Measurements from ENCODE around the gene GPX4. TPM values are rescaled to one million over a fixed set of nuclear protein-coding genes. Genes with fewer than 3 reads are reported as not detected.

The GPX4 gene
- total RNA-seq, 1 experiment from 2014 or later, result 355 TPM

DNA sequence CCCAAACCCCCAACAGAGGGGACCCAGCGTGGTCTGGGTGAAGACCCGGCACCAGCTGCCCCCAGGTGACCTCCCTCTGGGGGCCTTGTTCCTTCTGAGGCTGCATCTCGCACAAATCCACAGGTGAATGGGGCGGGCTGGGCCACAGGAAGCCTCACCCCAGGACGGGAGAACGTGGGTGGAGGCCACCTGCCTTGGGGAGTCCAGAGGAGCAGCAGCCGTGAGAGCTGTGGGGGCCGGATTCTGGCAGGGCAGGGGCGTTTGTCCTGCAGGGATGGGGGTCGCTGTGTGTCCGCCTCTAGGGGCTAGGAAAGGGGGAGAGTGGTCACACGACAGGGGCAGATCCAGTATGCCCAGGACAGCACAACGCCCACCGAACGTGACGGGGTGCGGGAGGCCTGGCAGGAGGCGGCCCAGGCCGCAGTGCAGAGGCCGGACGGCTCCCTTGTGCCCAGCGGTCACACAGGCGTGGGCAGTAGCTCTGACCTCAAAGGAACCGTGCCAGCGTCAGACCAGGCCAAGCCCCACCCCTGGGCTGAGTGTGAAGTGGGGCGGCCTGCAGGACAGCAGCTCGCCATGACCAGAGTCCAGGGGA is 15.3 kb upstream of the GPX4 start:
- Mint-ChIP-seq H3K4me1 (peaks cover under 1 to 2% of the 10 kb centered on the region in 2 experiments; a peak in 3 of 4 replicates), H3K36me3 (ENCODE audit: insufficient read depth in 1 of 3, low read depth in 3 of 3) (peaks cover 17 to 58% (median 50%) of the 10 kb centered on the region in 3 experiments; a peak in 6 of 7 replicates), H3K9me3 (no peaks in the 10 kb centered on the region), H3K27ac (peak overlapping the region in 1 of 3 experiments; percentile 70; a peak in 1 of 7 replicates), H3K4me3 (no peak overlapping the region), H3K27me3 (ENCODE audit: low read depth) (no peaks in the 10 kb centered on the region)
- Histone ChIP-seq H4K8ac (replicated peaks; ENCODE audit: insufficient read length, low read depth, low read length) (no peak overlapping the region), H4K5ac (ENCODE audit: insufficient read length, low read depth, low read length) (no peak overlapping the region), H3K56ac (ENCODE audit: insufficient read length, low read depth, low read length) (no peak overlapping the region), H3K79me2 (ENCODE audit: insufficient read depth, low read length) (no peaks in the 10 kb centered on the region), H3K4ac (ENCODE audit: low read depth, low read length) (no peak overlapping the region), H3K79me1 (ENCODE audit: insufficient read depth, low read depth, low read length, poor library complexity, severe bottlenecking) (no peaks in the 10 kb centered on the region), H3K4me2 (ENCODE audit: insufficient read depth, insufficient read length, low read length) (no peak overlapping the region), H3T11ph (ENCODE audit: low read length) (no peak overlapping the region), H2BK12ac (ENCODE audit: insufficient read length, low read depth, low read length) (no peak overlapping the region), H3K14ac (ENCODE audit: insufficient read depth, low read length) (no peak overlapping the region), H3K27ac (ENCODE audit: insufficient read length, low read depth, low read length) (no peak overlapping the region), H2BK5ac (ENCODE audit: insufficient read length, low read length) (no peak overlapping the region), H3K27me3 (ENCODE audit: insufficient read depth, low read length) (no peaks in the 10 kb centered on the region), H2BK120ac (ENCODE audit: low read depth, low read length, poor library complexity, severe bottlenecking) (no peak overlapping the region), H3K9me3 (ENCODE audit: control insufficient read depth, low read depth, low read length) (no peaks in the 10 kb centered on the region), H3K9ac (ENCODE audit: extremely low read depth, insufficient read length, low read length) (no peak overlapping the region), H4K20me1 (ENCODE audit: control insufficient read depth, insufficient read depth, insufficient read length) (no peaks in the 10 kb centered on the region), H3K18ac (ENCODE audit: insufficient read length, low read depth, low read length) (no peak overlapping the region), H3K23ac (ENCODE audit: insufficient read length, low read depth, low read length) (no peak overlapping the region), H2BK15ac (ENCODE audit: low read depth, low read length) (no peak overlapping the region), H3K4me1 (ENCODE audit: insufficient read depth, low read length) (no peaks in the 10 kb centered on the region), H2BK20ac (ENCODE audit: low read depth, low read length, poor library complexity, severe bottlenecking) (no peak overlapping the region), H2AFZ (ENCODE audit: low read length) (no peak overlapping the region), H4K91ac (ENCODE audit: insufficient read length, low read depth, low read length) (no peak overlapping the region), H3K23me2 (ENCODE audit: insufficient read length, low read depth, low read length, poor library complexity, severe bottlenecking) (no peaks in the 10 kb centered on the region), H2AK5ac (ENCODE audit: insufficient read length, low read length) (no peak overlapping the region)
- no peak for DNase-seq
- no CpG with 5 or more reads among the region's 27 CpGs for WGBS (ENCODE audit: extremely low coverage, insufficient read length, low lambda C conversion rate)
- TF ChIP-seq, protein P1, sequence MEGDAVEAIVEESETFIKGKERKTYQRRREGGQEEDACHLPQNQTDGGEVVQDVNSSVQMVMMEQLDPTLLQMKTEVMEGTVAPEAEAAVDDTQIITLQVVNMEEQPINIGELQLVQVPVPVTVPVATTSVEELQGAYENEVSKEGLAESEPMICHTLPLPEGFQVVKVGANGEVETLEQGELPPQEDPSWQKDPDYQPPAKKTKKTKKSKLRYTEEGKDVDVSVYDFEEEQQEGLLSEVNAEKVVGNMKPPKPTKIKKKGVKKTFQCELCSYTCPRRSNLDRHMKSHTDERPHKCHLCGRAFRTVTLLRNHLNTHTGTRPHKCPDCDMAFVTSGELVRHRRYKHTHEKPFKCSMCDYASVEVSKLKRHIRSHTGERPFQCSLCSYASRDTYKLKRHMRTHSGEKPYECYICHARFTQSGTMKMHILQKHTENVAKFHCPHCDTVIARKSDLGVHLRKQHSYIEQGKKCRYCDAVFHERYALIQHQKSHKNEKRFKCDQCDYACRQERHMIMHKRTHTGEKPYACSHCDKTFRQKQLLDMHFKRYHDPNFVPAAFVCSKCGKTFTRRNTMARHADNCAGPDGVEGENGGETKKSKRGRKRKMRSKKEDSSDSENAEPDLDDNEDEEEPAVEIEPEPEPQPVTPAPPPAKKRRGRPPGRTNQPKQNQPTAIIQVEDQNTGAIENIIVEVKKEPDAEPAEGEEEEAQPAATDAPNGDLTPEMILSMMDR (conservative IDR thresholded peaks at IDR 0.05), result no peak
